Parathyroid adenoma (tissue), 2 donors: Measurements from ENCODE around the gene GPRC5B.

ENCODE experiments used
- H2AFZ ChIP-seq: fragments of 300-600 bp; sonication (generic); one replicate; pipeline ENCODE4 v1.7.0; 2017; ENCODE audit warnings: antibody characterized with exemption, mild to moderate bottlenecking
- H3K27ac ChIP-seq: fragments of 300-600 bp; sonication (generic); one replicate; pipeline ENCODE4 v1.7.0; 2017
- H3K27me3 ChIP-seq: fragments of 300-600 bp; sonication (generic); one replicate; pipeline ENCODE4 v1.7.0; 2017; ENCODE audit warnings: low read length; ENCODE audit not compliant: control insufficient read depth, insufficient read depth
- H3K36me3 ChIP-seq: fragments of 300-600 bp; sonication (generic); one replicate; pipeline ENCODE4 v1.7.0; 2017; ENCODE audit warnings: low read length; ENCODE audit not compliant: control insufficient read depth, insufficient read depth
- H3K4me1 ChIP-seq: fragments of 300-600 bp; sonication (generic); one replicate; pipeline ENCODE4 v1.7.0; 2017; ENCODE audit warnings: control low read depth
- H3K4me2 ChIP-seq: fragments of 300-600 bp; sonication (generic); one replicate; pipeline ENCODE4 v1.7.0; 2017; ENCODE audit warnings: low read length
- H3K4me3 ChIP-seq: fragments of 300-600 bp; sonication (generic); one replicate; pipeline ENCODE4 v1.7.0; 2017; ENCODE audit warnings: low read depth, low read length
- H3K79me2 ChIP-seq: fragments of 300-600 bp; sonication (generic); one replicate; pipeline ENCODE4 v1.7.0; 2017; ENCODE audit warnings: control low read depth
- H3K9ac ChIP-seq: fragments of 300-600 bp; sonication (generic); one replicate; pipeline ENCODE4 v1.7.0; 2017; ENCODE audit warnings: mild to moderate bottlenecking
- H3K9me3 ChIP-seq: fragments of 300-600 bp; sonication (generic); one replicate; pipeline ENCODE4 v1.7.0; 2017; ENCODE audit warnings: low read length; ENCODE audit not compliant: control insufficient read depth
- CTCF ChIP-seq: fragments of 300-600 bp; sonication (generic); IDR thresholded peaks from one replicate; pipeline ENCODE4 v1.7.0; 2017; ENCODE audit warnings: antibody characterized with exemption, mild to moderate bottlenecking
- donor health status: primary hyperparathyroidism.

Gene GPRC5B

GRCh38 chr16:19890901-19891300 lies 6.3 kb upstream of the GPRC5B start:
- TF ChIP-seq CTCF = no peak
- H3K27ac ChIP-seq = no peak overlapping the region
- no peaks in the 10 kb centered on the region for H3K9me3 ChIP-seq
- H3K79me2 ChIP-seq = no peaks in the 10 kb centered on the region
- H3K27me3 ChIP-seq = no peaks in the 10 kb centered on the region
- H2AFZ ChIP-seq = no peak overlapping the region
- no peaks in the 10 kb centered on the region for H3K36me3 ChIP-seq
- H3K4me1 ChIP-seq = no peaks in the 10 kb centered on the region
- no peak overlapping the region for H3K9ac ChIP-seq
- no peak overlapping the region for H3K4me2 ChIP-seq
- no peak overlapping the region for H3K4me3 ChIP-seq

GRCh38 chr16:19888834-19889233 lies 4.2 kb upstream of the GPRC5B start:
- Histone ChIP-seq H3K4me2 (no peak overlapping the region), H3K4me1 (no peaks in the 10 kb centered on the region), H3K9me3 (no peaks in the 10 kb centered on the region), H3K36me3 (no peaks in the 10 kb centered on the region), H3K27me3 (no peaks in the 10 kb centered on the region), H3K9ac (no peak overlapping the region), H2AFZ (no peak overlapping the region), H3K27ac (no peak overlapping the region), H3K4me3 (no peak overlapping the region), H3K79me2 (peaks cover 7% of the 10 kb centered on the region)
- no peak for TF ChIP-seq CTCF

GRCh38 chr16:19886073-19886941 lies 1.7 kb upstream of the GPRC5B start:
- no peaks in the 10 kb centered on the region for H3K27me3 ChIP-seq
- H3K79me2 ChIP-seq = peaks cover 23% of the 10 kb centered on the region
- peak overlapping the region; percentile 55 for H3K4me2 ChIP-seq
- H3K36me3 ChIP-seq = no peaks in the 10 kb centered on the region
- peak; percentile 100 for TF ChIP-seq CTCF
- no peak overlapping the region for H3K4me3 ChIP-seq
- no peaks in the 10 kb centered on the region for H3K9me3 ChIP-seq
- peak overlapping the region; percentile 84 for H2AFZ ChIP-seq
- H3K27ac ChIP-seq = no peak overlapping the region
- H3K9ac ChIP-seq = no peak overlapping the region
- no peaks in the 10 kb centered on the region for H3K4me1 ChIP-seq

- no peak for TF ChIP-seq CTCF
- Histone ChIP-seq H3K79me2 (peaks cover 31% of the 10 kb centered on the region), H3K4me1 (no peaks in the 10 kb centered on the region), H3K4me2 (peak overlapping the region; percentile 65), H2AFZ (peak overlapping the region; percentile 84), H3K9me3 (no peaks in the 10 kb centered on the region), H3K27me3 (no peaks in the 10 kb centered on the region), H3K27ac (no peak overlapping the region), H3K36me3 (no peaks in the 10 kb centered on the region), H3K4me3 (peak overlapping the region; percentile 58), H3K9ac (no peak overlapping the region)
Observed at GRCh38 chr16:19885451-19886072, 914 bp upstream of the GPRC5B start.
